ENCODE data around the gene OXLD1.

Gene OXLD1

GRCh38 chr17:81646869-81647600, 19.4 kb downstream of the OXLD1 start:
- Histone ChIP-seq H3K4me2 (ENCODE audit: low read length) (no peak overlapping the region), H3K27ac (ENCODE audit: low read depth, low read length) (no peak overlapping the region), H3K4me3 (ENCODE audit: low read depth, low read length) (no peak overlapping the region), H3K9me3 (ENCODE audit: insufficient read depth, low read depth, low read length) (peaks cover 16% of the 10 kb centered on the region), H4K91ac (ENCODE audit: low read depth, low read length) (no peak overlapping the region), H3K79me1 (ENCODE audit: low read length) (no peaks in the 10 kb centered on the region), H3K14ac (ENCODE audit: low read length) (no peak overlapping the region), H3K79me2 (ENCODE audit: control insufficient read depth, insufficient read depth, low read length, poor library complexity) (no peaks in the 10 kb centered on the region), H3K9ac (ENCODE audit: low read length) (no peak overlapping the region), H3K27me3 (ENCODE audit: insufficient read depth, low read length) (peaks cover 15% of the 10 kb centered on the region), H3K23ac (ENCODE audit: low read length) (no peak overlapping the region), H4K8ac (ENCODE audit: low read depth, low read length) (no peak overlapping the region), H2BK5ac (ENCODE audit: low read depth, low read length, poor library complexity) (no peak overlapping the region), H3K4me1 (ENCODE audit: control insufficient read depth in 1 of 2, insufficient read depth in 2 of 2, low read length in 2 of 2) (peaks cover 0 to 8% of the 10 kb centered on the region in 2 experiments), H2AK5ac (ENCODE audit: low read length) (no peak overlapping the region), H2BK12ac (ENCODE audit: low read length) (no peak overlapping the region), H2AFZ (ENCODE audit: insufficient read depth, low read length, poor library complexity) (no peak overlapping the region), H2BK120ac (ENCODE audit: insufficient read depth, low read length, poor library complexity) (no peak overlapping the region), H3K36me3 (ENCODE audit: control insufficient read depth in 1 of 2, insufficient read depth in 2 of 2, low read length in 2 of 2) (no peaks in the 10 kb centered on the region), H3K4ac (ENCODE audit: low read depth, low read length) (no peak overlapping the region), H4K12ac (ENCODE audit: low read depth, low read length) (no peak overlapping the region), H3K18ac (ENCODE audit: low read length) (no peak overlapping the region)
- no peak for DNase-seq
- no CpG with 5 or more reads among the region's 12 CpGs for WGBS (ENCODE audit: extremely low coverage, insufficient coverage, insufficient read length)

DNA sequence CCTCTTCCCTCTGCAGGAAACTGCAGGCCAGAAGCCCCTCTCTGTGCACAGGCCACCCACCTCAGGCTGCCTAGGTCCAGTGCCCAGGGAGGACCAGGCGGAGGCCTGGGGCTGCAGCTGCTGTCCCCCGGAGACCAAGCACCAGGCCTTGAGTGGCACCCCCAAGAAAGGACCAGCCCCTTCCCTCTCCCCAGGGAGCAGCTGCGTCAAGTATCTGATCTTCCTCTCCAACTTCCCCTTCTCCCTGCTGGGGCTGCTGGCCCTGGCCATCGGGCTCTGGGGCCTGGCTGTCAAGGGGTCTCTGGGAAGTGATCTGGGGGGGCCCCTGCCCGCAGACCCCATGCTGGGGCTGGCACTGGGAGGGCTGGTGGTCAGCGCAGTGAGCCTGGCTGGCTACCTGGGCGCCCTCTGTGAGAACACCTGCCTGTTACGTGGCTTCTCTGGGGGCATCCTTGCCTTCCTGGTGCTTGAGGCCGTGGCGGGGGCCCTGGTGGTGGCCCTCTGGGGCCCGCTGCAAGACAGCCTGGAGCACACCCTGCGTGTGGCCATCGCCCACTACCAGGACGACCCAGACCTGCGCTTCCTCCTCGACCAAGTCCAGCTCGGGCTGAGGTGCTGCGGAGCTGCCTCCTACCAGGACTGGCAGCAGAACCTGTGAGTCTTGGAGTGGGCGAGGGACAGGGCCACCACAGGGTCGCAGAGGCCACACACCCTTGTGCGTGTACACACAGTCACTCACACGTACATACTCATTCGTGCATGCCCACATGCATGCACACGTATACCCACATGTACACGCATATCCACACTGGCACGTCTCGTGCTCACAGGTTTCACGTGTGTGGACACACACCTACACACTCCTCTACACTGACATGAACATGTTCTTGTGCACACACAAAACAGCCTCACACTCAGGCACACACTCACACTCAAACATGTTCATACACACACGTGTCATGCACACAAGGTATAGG, 21.1 kb downstream of the OXLD1 start:
- no peak overlapping the region for H4K12ac ChIP-seq (ENCODE audit: low read depth, low read length)
- H2BK5ac ChIP-seq (ENCODE audit: low read depth, low read length, poor library complexity): no peak overlapping the region
- H3K4ac ChIP-seq (ENCODE audit: low read depth, low read length): no peak overlapping the region
- H2BK120ac ChIP-seq (ENCODE audit: insufficient read depth, low read length, poor library complexity): no peak overlapping the region
- DNase-seq: no peak
- no peak overlapping the region for H3K14ac ChIP-seq (ENCODE audit: low read length)
- no peak overlapping the region for H3K9ac ChIP-seq (ENCODE audit: low read length)
- H3K27me3 ChIP-seq (ENCODE audit: insufficient read depth, low read length): peaks cover 15% of the 10 kb centered on the region
- no peak overlapping the region for H2AK5ac ChIP-seq (ENCODE audit: low read length)
- no peak overlapping the region for H3K4me3 ChIP-seq (ENCODE audit: low read depth, low read length)
- H3K79me1 ChIP-seq (ENCODE audit: low read length): no peaks in the 10 kb centered on the region
- H3K18ac ChIP-seq (ENCODE audit: low read length): no peak overlapping the region
- H3K79me2 ChIP-seq (ENCODE audit: control insufficient read depth, insufficient read depth, low read length, poor library complexity): no peaks in the 10 kb centered on the region
- WGBS (ENCODE audit: extremely low coverage, insufficient coverage, insufficient read length): no CpG with 5 or more reads among the region's 29 CpGs
- H3K23ac ChIP-seq (ENCODE audit: low read length): peak overlapping the region; percentile 35
- H2AFZ ChIP-seq (ENCODE audit: insufficient read depth, low read length, poor library complexity): no peak overlapping the region
- peaks cover 3 to 11% of the 10 kb centered on the region in 2 experiments for H3K4me1 ChIP-seq (ENCODE audit: control insufficient read depth in 1 of 2, insufficient read depth in 2 of 2, low read length in 2 of 2)
- H3K27ac ChIP-seq (ENCODE audit: low read depth, low read length): no peak overlapping the region
- no peak overlapping the region for H4K91ac ChIP-seq (ENCODE audit: low read depth, low read length)
- H3K9me3 ChIP-seq (ENCODE audit: insufficient read depth, low read depth, low read length): peaks cover 12% of the 10 kb centered on the region
- H3K4me2 ChIP-seq (ENCODE audit: low read length): no peak overlapping the region
- no peaks in the 10 kb centered on the region for H3K36me3 ChIP-seq (ENCODE audit: control insufficient read depth in 1 of 2, insufficient read depth in 2 of 2, low read length in 2 of 2)
- no peak overlapping the region for H4K8ac ChIP-seq (ENCODE audit: low read depth, low read length)
- no peak overlapping the region for H2BK12ac ChIP-seq (ENCODE audit: low read length)

GRCh38 chr17:81644496-81644895, 21.9 kb downstream of the OXLD1 start:
- no peak overlapping the region for H2BK120ac ChIP-seq (ENCODE audit: insufficient read depth, low read length, poor library complexity)
- WGBS (ENCODE audit: extremely low coverage, insufficient coverage, insufficient read length): no CpG with 5 or more reads among the region's 15 CpGs
- H3K23ac ChIP-seq (ENCODE audit: low read length): no peak overlapping the region
- no peak overlapping the region for H3K14ac ChIP-seq (ENCODE audit: low read length)
- no peak overlapping the region for H3K27ac ChIP-seq (ENCODE audit: low read depth, low read length)
- no peak overlapping the region for H2AK5ac ChIP-seq (ENCODE audit: low read length)
- H2BK5ac ChIP-seq (ENCODE audit: low read depth, low read length, poor library complexity): no peak overlapping the region
- no peak overlapping the region for H2BK12ac ChIP-seq (ENCODE audit: low read length)
- H3K4me1 ChIP-seq (ENCODE audit: control insufficient read depth in 1 of 2, insufficient read depth in 2 of 2, low read length in 2 of 2): peaks cover 3 to 11% of the 10 kb centered on the region in 2 experiments
- H3K79me1 ChIP-seq (ENCODE audit: low read length): no peaks in the 10 kb centered on the region
- H4K8ac ChIP-seq (ENCODE audit: low read depth, low read length): no peak overlapping the region
- H3K4me3 ChIP-seq (ENCODE audit: low read depth, low read length): no peak overlapping the region
- H3K9ac ChIP-seq (ENCODE audit: low read length): no peak overlapping the region
- H3K9me3 ChIP-seq (ENCODE audit: insufficient read depth, low read depth, low read length): peaks cover 9% of the 10 kb centered on the region
- H4K91ac ChIP-seq (ENCODE audit: low read depth, low read length): no peak overlapping the region
- H3K79me2 ChIP-seq (ENCODE audit: control insufficient read depth, insufficient read depth, low read length, poor library complexity): no peaks in the 10 kb centered on the region
- H3K4me2 ChIP-seq (ENCODE audit: low read length): no peak overlapping the region
- H3K4ac ChIP-seq (ENCODE audit: low read depth, low read length): no peak overlapping the region
- no peak overlapping the region for H4K12ac ChIP-seq (ENCODE audit: low read depth, low read length)
- DNase-seq: no peak
- H3K36me3 ChIP-seq (ENCODE audit: control insufficient read depth in 1 of 2, insufficient read depth in 2 of 2, low read length in 2 of 2): no peaks in the 10 kb centered on the region
- no peak overlapping the region for H3K18ac ChIP-seq (ENCODE audit: low read length)
- peaks cover 15% of the 10 kb centered on the region for H3K27me3 ChIP-seq (ENCODE audit: insufficient read depth, low read length)
- no peak overlapping the region for H2AFZ ChIP-seq (ENCODE audit: insufficient read depth, low read length, poor library complexity)

- no peak overlapping the region for H2BK12ac ChIP-seq (ENCODE audit: low read length)
- H3K4me2 ChIP-seq (ENCODE audit: low read length): no peak overlapping the region
- H3K27me3 ChIP-seq (ENCODE audit: insufficient read depth, low read length): no peaks in the 10 kb centered on the region
- no peak overlapping the region for H4K8ac ChIP-seq (ENCODE audit: low read depth, low read length)
- H3K18ac ChIP-seq (ENCODE audit: low read length): no peak overlapping the region
- H3K23ac ChIP-seq (ENCODE audit: low read length): no peak overlapping the region
- H3K4ac ChIP-seq (ENCODE audit: low read depth, low read length): no peak overlapping the region
- no peaks in the 10 kb centered on the region for H3K79me1 ChIP-seq (ENCODE audit: low read length)
- H2BK120ac ChIP-seq (ENCODE audit: insufficient read depth, low read length, poor library complexity): no peak overlapping the region
- no peak overlapping the region for H2BK5ac ChIP-seq (ENCODE audit: low read depth, low read length, poor library complexity)
- H3K9me3 ChIP-seq (ENCODE audit: insufficient read depth, low read depth, low read length): no peaks in the 10 kb centered on the region
- no CpG with 5 or more reads among the region's 17 CpGs for WGBS (ENCODE audit: extremely low coverage, insufficient coverage, insufficient read length)
- no peak overlapping the region for H4K91ac ChIP-seq (ENCODE audit: low read depth, low read length)
- no peak overlapping the region for H3K4me3 ChIP-seq (ENCODE audit: low read depth, low read length)
- no peaks in the 10 kb centered on the region for H3K36me3 ChIP-seq (ENCODE audit: control insufficient read depth in 1 of 2, insufficient read depth in 2 of 2, low read length in 2 of 2)
- no peak overlapping the region for H3K14ac ChIP-seq (ENCODE audit: low read length)
- no peak overlapping the region for H3K27ac ChIP-seq (ENCODE audit: low read depth, low read length)
- peak; percentile 64 to 72 for DNase-seq
- no peak overlapping the region for H3K9ac ChIP-seq (ENCODE audit: low read length)
- no peak overlapping the region for H4K12ac ChIP-seq (ENCODE audit: low read depth, low read length)
- H3K79me2 ChIP-seq (ENCODE audit: control insufficient read depth, insufficient read depth, low read length, poor library complexity): no peaks in the 10 kb centered on the region
- peaks cover 3 to 9% of the 10 kb centered on the region in 2 experiments for H3K4me1 ChIP-seq (ENCODE audit: control insufficient read depth in 1 of 2, insufficient read depth in 2 of 2, low read length in 2 of 2)
- no peak overlapping the region for H2AK5ac ChIP-seq (ENCODE audit: low read length)
- H2AFZ ChIP-seq (ENCODE audit: insufficient read depth, low read length, poor library complexity): no peak overlapping the region
Observed at GRCh38 chr17:81641825-81642489, 24.4 kb downstream of the OXLD1 start.
